ENCODE data around the gene TCFL5.

DNA sequence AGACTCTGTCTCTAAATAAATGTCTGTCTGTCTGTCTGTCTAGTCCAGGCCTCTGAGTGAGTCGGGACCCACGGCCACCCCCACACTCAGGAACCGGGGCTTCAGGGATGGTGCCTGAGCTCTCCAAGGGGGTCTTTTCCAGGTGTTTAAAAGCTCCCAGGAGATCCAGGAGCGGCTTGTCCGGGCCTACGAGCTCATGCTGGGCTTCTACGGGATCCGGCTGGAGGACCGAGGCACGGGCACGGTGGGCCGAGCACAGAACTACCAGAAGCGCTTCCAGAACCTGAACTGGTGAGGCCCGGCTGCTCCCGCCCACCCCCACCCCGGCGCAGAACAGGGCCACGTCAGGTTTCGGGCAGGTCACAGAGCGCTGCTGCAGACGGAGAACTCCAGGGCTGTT is 50.3 kb downstream of the TCFL5 start:
- no peak for TF ChIP-seq EP300 (IDR thresholded peaks at IDR 0.05)
- TF ChIP-seq, protein P1, sequence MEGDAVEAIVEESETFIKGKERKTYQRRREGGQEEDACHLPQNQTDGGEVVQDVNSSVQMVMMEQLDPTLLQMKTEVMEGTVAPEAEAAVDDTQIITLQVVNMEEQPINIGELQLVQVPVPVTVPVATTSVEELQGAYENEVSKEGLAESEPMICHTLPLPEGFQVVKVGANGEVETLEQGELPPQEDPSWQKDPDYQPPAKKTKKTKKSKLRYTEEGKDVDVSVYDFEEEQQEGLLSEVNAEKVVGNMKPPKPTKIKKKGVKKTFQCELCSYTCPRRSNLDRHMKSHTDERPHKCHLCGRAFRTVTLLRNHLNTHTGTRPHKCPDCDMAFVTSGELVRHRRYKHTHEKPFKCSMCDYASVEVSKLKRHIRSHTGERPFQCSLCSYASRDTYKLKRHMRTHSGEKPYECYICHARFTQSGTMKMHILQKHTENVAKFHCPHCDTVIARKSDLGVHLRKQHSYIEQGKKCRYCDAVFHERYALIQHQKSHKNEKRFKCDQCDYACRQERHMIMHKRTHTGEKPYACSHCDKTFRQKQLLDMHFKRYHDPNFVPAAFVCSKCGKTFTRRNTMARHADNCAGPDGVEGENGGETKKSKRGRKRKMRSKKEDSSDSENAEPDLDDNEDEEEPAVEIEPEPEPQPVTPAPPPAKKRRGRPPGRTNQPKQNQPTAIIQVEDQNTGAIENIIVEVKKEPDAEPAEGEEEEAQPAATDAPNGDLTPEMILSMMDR (IDR thresholded peaks at IDR 0.05): no peak
